SK-N-SH (cell line): ENCODE results near the gene EXOC3.

Source experiments
- CHD2 ChIP-seq: fragments of 150-350 bp; IDR thresholded peaks from 2 replicates; pipeline ENCODE4 v1.6.1; 2018; ENCODE audit warnings: low read length; ENCODE audit not compliant: partially characterized antibody
- EP300 ChIP-seq, 2 experiments: IDR thresholded peaks; 2 replicates each; pipeline versions ENCODE4 v1.4.0 to v1.6.1; 2012; ENCODE audit warnings: borderline replicate concordance in 1 of 2, low read depth in 1 of 2, low read length in 1 of 2
- EZH2phosphoT487 ChIP-seq: fragments of 200-600 bp; sonication (generic); IDR thresholded peaks from 2 replicates; pipeline ENCODE4 v1.6.1; 2017; ENCODE audit warnings: low read depth, mixed run types, mild to moderate bottlenecking, antibody characterized with exemption, moderate library complexity, borderline replicate concordance
- FOXJ3 ChIP-seq: sonication (generic); formaldehyde crosslinking; IDR thresholded peaks from 2 replicates; pipeline ENCODE4 v1.5.1; 2020; ENCODE audit warnings: mild to moderate bottlenecking, missing genetic modification reagents
- RAD21 ChIP-seq: IDR thresholded peaks from 2 replicates; pipeline ENCODE4 v1.6.1; 2012; ENCODE audit warnings: mild to moderate bottlenecking, low read length
- RXRA ChIP-seq: IDR thresholded peaks from 2 replicates; pipeline ENCODE4 v1.4.0; 2012; ENCODE audit warnings: low read depth, mild to moderate bottlenecking, borderline replicate concordance
- TF ChIP-seq, protein P1 (sequence below): fragments of 200-600 bp; sonication (generic); IDR thresholded peaks from 2 replicates; pipeline ENCODE4 v1.6.1; 2017; ENCODE audit warnings: antibody characterized with exemption, mild to moderate bottlenecking, moderate library complexity
- TF ChIP-seq, protein P2 (sequence below): IDR thresholded peaks from 2 replicates; pipeline ENCODE4 v1.4.0; 2012; ENCODE audit warnings: low read depth, borderline replicate concordance
- TF ChIP-seq, protein P3 (sequence below): IDR thresholded peaks from 2 replicates; pipeline ENCODE4 v1.4.0; 2012; ENCODE audit warnings: low read depth

DNA sequence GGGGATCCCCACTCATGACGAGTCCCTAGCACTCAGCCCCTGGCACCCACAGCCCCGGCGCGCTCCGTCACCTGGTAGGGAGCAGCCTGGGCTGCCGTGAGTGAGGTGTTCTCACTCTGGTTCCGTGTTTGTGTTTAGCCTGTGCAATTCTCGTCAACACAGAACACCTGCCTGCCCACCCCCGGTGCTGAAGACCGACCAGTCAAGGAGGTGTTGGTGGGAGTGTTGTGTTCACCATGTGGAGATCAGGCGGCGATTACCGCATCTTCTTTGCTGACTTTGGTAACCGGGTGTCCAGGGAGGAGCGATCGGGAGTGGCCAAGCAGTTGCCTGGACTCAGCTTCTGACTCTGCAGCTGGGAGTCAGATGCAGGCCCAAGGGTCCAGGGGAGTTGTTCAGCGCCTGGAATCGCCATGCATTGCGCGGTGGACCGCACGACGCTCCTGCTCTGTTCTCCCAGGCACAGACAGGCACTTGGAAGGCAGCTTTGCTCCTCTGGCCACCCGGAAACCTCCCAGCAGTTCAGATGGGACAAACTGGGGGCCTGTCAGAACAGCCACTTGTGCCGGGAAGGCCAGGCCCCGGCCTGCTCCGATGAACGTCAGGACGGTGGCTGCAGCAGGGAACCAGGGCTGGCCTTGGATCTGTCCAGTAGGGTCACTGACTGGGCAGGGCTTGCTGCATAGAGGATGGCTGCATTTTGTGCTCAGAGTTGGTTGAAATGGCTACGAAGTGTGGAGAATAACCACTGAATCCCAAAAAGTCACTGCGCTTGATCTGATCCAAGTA is 28.2 kb downstream of the EXOC3 start:
- TF ChIP-seq, protein P1, sequence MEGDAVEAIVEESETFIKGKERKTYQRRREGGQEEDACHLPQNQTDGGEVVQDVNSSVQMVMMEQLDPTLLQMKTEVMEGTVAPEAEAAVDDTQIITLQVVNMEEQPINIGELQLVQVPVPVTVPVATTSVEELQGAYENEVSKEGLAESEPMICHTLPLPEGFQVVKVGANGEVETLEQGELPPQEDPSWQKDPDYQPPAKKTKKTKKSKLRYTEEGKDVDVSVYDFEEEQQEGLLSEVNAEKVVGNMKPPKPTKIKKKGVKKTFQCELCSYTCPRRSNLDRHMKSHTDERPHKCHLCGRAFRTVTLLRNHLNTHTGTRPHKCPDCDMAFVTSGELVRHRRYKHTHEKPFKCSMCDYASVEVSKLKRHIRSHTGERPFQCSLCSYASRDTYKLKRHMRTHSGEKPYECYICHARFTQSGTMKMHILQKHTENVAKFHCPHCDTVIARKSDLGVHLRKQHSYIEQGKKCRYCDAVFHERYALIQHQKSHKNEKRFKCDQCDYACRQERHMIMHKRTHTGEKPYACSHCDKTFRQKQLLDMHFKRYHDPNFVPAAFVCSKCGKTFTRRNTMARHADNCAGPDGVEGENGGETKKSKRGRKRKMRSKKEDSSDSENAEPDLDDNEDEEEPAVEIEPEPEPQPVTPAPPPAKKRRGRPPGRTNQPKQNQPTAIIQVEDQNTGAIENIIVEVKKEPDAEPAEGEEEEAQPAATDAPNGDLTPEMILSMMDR = no peak
- TF ChIP-seq FOXJ3 (CRISPR knock-in tag) (no peak), EP300 (IDR thresholded peaks at IDR 0.05; ENCODE audit: borderline replicate concordance in 1 of 2, low read depth in 1 of 2, low read length in 1 of 2) (no peak), CHD2 (no peak), RAD21 (no peak), RXRA (no peak), EZH2phosphoT487 (no peak)
- TF ChIP-seq, protein P2, sequence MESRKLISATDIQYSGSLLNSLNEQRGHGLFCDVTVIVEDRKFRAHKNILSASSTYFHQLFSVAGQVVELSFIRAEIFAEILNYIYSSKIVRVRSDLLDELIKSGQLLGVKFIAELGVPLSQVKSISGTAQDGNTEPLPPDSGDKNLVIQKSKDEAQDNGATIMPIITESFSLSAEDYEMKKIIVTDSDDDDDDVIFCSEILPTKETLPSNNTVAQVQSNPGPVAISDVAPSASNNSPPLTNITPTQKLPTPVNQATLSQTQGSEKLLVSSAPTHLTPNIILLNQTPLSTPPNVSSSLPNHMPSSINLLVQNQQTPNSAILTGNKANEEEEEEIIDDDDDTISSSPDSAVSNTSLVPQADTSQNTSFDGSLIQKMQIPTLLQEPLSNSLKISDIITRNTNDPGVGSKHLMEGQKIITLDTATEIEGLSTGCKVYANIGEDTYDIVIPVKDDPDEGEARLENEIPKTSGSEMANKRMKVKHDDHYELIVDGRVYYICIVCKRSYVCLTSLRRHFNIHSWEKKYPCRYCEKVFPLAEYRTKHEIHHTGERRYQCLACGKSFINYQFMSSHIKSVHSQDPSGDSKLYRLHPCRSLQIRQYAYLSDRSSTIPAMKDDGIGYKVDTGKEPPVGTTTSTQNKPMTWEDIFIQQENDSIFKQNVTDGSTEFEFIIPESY = no peak
- TF ChIP-seq, protein P3, sequence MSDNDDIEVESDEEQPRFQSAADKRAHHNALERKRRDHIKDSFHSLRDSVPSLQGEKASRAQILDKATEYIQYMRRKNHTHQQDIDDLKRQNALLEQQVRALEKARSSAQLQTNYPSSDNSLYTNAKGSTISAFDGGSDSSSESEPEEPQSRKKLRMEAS = no peak
